GM18858 (cell line): ENCODE results near the gene MAGEB17.

ENCODE experiments used
- ATAC-seq: cut with Tn5 transposase; IDR thresholded peaks from one replicate; pipeline ENCODE4 v1.9.1; 2021; ENCODE audit not compliant: unreplicated experiment

MAGEB17 gene

DNA sequence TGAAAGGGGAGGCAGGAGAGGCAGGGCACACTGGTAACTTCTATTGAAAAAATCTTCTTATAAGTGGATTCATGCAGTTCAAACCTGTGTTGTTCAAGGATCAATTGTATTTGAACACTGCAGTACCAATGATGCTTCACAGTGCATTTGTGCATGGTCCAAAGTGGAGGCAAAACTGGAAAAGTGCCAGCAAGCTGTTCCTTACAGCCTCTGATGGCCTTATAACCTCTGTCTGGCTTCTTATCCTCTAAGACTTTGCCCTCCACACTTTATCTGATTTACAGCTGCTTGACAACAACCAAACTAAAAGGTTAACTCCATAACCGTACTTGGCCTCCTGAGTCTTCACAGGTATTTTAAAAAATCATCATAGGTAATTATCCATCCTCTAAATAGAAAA is 40.4 kb downstream of the MAGEB17 start:
- no peak for ATAC-seq

DNA sequence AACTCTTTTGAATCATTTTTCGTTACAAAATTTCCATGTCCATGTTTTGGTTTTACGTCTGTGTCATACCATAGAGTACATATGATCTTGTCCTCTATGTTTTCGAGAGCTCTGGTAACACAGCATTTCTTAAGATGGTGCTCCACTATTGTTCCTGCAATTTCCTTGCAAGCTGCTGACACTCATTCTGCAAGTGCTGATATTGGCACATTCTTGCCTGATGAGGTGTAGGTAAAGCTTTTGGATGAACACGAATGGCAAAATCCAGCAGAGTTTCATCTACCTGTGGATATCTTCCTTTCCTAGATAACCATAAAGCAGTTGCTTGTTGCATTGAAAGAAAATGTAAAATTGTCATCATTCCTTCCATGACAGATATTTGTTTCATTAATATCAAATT is 41.3 kb downstream of the MAGEB17 start:
- no peak for ATAC-seq

DNA sequence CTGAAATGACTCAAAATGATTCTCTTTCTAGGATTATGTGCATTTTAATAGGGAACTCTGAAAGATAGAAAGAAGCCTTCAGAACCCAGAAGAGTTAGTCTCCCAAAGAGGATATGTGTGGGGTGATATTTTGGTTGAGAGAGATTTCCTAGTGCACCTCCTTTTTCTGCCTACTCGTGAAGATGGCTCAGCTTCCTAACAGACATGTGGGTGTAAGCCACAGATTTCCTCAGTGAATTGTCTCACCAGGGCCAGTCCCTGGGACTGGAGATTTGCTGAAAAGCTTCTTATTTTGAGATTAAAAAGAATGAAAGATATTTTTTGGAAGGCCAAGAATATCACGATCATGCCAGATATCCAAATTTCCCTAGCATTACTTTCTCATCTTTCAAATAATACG is 42.8 kb downstream of the MAGEB17 start:
- no peak for ATAC-seq

DNA sequence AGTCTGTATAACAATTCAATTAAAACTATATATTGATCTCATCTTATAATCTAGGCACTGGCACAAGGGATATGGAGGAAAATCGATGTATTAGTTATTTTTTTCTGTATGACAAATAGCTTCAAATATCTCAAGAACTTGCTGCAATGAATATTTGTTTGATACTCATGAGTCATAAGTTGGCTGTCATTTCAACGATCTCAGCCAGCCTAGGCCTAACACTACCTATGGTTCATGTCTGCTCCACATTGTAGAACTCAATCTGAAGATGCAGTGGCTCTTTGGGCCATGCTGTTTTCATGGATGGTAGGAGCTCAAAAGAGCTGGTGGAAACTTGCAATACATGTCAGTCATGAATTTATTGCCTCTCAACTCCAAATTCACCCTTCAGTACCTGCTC is 44.7 kb downstream of the MAGEB17 start:
- no peak for ATAC-seq

DNA sequence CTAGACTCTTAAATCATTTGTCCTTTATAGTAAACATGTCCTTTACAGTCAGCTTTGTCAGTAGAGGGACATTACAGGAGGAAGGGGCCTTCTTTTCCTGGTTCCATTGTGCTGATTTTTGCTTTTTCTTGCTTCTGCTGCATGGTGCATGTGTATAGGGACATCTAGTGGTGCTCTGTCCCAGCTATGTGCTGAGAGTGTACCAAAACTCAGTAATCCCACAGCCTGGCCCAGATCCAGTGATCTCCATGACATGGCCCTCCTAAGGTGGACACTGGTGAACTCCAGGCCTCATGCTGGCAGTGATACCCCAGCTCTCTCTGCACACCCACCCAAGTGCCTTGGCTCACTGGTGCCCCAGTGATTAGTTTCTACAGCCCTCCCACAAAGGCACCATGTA is 45.2 kb downstream of the MAGEB17 start:
- no peak for ATAC-seq

DNA sequence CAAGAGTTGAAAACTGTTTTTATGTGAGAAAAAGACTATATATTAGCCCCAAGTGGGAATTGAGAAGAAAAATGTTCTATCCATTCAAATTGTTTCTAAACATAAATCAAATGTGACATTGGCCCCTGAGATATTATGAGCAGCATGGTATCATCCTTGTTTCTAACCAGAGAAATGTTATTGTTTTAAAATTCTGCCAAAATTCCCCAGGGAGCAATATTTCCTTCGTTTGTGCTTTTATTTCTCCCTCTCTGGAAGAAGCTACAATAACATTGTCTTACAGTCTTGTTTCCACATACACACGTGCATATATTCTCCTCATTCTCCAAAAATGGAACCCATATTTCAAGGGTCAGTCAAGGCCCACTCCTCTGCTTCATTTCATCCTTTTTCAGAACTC is 46.7 kb downstream of the MAGEB17 start:
- ATAC-seq, result no peak

DNA sequence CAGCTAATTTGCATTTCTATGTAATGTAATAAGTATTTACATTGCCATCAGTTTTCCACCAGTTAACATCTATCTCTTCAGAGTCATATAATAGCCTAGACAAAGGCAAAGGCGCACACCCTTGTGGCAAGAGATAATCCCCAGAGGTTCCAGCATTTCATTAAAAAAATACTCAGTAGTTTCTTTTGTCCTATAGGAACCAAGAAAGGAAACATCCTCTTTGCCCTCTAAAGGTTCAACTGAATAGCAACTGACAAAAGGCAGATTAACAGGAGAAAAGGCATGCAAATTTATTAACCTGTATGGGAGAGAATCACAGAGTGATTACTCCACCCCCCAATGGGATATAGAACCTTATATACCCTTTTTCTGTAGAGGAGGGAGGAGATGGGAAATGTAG is 48.4 kb downstream of the MAGEB17 start:
- no peak for ATAC-seq
